Lower leg skin (tissue), 4 donors: Measurements from ENCODE around the gene ZNF213. TPM values are rescaled to one million over a fixed set of nuclear protein-coding genes. Genes with fewer than 3 reads are reported as not detected.

Experiments
- DNase-seq, 2 donors: peaks; one replicate each; pipeline ENCODE4 v3.0.0-alpha.2; 2019; ENCODE audit warnings: low spot score in 2 of 2
- H3K4me3 ChIP-seq: fragments of 200-600 bp; sonication (generic); 2 replicates; pipeline ENCODE4 v1.5.1; 2017; ENCODE audit warnings: mild to moderate bottlenecking, low read depth; ENCODE audit not compliant: poor library complexity, severe bottlenecking
- POLR2A ChIP-seq, 2 donors: fragments of 450-650 bp; IDR thresholded peaks; one replicate each; pipeline ENCODE4 v1.6.1; 2016 to 2017; ENCODE audit warnings: antibody characterized with exemption in 2 of 2, mild to moderate bottlenecking in 1 of 2, moderate library complexity in 1 of 2
- WGBS, 2 donors: methylation state at CpG; one replicate each; pipeline ENCODE4 v1.1.5; 2018; 5-methylcytosine and 5-hydroxymethylcytosine counted together
- intact Hi-C: fragments of 100-400 bp; cut with DNase I; formaldehyde crosslinking; loops from one replicate; pipeline ENCODE4 v1.15.0; 2023; ENCODE audit warnings: low total_unique reads
- total RNA-seq, 4 donors: library from RNA; depleted of rRNA; stranded (reverse); fragments of >200 nt; gene quantifications; one replicate each; pipeline ENCODE4 v1.1.0, GENCODE V29; 2016
- TF ChIP-seq, protein P1 (sequence below), 3 donors: fragments of 450-650 bp; IDR thresholded peaks; one replicate each; pipeline ENCODE4 v1.5.1; 2016; ENCODE audit warnings: antibody characterized with exemption in 3 of 3, mild to moderate bottlenecking in 3 of 3, moderate library complexity in 2 of 3

ZNF213 gene
- total RNA-seq, 4 donors from 2014 or later, result 10.7 to 18.0 (median 14.6) TPM

DNA sequence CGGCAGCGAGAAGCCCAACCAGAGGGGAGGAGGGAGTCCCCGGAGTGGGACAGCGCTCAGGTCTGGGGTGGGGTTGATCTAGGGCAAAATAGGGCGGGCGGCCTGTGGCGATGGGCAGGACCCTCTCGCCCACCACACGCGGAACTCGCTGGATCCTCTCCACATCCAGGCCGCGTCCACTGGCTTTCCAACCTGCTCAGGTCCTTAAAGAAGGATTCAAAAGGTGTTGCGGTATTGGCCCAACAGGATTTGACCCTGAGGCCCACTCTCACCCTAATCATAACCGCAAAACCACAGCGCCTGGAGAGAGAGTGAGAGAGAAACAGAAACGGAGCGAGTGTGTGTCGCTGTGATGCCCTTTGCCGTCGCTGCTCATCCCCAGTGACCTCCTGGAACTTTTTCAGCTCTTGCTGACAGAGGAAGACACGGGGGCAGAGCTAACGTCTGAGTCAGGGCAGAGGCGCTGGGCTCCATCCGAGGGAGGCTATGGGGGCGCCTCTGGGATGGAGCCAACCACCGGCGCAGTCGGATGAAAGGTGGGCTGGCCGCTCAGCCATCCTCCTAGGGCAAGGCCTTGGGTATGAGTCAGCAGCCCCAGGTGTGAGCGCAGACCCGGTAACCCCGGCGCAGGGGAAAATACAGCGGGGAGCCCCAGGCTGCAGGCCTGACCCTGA, 36.5 kb downstream of the ZNF213 start:
- intact Hi-C loops, result no loop called here
- H3K4me3 ChIP-seq, result no peak overlapping the region
- TF ChIP-seq POLR2A (IDR thresholded peaks at IDR 0.05), result no peak
- TF ChIP-seq, protein P1, sequence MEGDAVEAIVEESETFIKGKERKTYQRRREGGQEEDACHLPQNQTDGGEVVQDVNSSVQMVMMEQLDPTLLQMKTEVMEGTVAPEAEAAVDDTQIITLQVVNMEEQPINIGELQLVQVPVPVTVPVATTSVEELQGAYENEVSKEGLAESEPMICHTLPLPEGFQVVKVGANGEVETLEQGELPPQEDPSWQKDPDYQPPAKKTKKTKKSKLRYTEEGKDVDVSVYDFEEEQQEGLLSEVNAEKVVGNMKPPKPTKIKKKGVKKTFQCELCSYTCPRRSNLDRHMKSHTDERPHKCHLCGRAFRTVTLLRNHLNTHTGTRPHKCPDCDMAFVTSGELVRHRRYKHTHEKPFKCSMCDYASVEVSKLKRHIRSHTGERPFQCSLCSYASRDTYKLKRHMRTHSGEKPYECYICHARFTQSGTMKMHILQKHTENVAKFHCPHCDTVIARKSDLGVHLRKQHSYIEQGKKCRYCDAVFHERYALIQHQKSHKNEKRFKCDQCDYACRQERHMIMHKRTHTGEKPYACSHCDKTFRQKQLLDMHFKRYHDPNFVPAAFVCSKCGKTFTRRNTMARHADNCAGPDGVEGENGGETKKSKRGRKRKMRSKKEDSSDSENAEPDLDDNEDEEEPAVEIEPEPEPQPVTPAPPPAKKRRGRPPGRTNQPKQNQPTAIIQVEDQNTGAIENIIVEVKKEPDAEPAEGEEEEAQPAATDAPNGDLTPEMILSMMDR (IDR thresholded peaks at IDR 0.05), result no peak

DNA sequence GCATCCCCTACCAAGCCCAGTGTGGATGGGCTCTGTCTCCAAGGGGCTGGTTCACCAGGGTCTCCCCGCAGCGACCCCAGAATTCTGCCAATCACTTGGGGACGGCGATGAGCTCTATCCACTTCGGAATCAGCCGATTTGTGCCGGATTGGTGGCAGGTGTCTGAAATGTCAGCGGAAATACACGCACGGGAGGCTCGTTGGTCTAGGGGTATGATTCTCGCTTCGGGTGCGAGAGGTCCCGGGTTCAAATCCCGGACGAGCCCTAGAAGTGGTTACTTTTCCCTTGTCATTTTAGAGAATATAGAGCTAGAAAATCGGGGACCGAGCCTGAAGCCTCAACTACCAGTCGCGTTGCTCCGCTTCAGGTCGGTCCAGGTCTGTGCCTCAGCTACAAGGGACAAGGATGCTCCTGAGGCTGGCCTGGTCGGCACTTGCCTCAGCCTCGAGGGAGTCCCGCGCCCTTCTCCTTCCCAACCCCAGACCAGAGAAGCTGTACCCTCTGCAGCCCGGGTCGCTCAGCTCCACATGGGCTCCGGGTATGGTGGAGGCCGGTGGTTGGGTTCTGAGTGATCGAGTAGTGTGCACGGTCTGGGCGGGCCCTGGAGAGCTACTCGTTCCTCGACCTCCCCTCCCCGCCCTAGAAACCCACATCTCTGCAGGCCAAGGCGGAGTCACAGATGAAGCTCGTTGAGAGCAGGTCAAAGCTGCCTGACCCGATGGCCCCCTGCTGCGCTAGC, 37.2 kb downstream of the ZNF213 start:
- DNase-seq, result no peak
- H3K4me3 ChIP-seq, result no peak overlapping the region
- TF ChIP-seq POLR2A (IDR thresholded peaks at IDR 0.05), result no peak
- TF ChIP-seq, protein P1 (IDR thresholded peaks at IDR 0.05), result no peak
- intact Hi-C loops, result no loop called here
- WGBS, 2 donors, result 9 to 11% methylated on average over 37 to 39 of the region's 41 CpGs

More for the DNA sequence above, 36.5 kb downstream of the ZNF213 start:
- 5 to 6% methylated on average over 29 to 31 of the region's 35 CpGs for WGBS, 2 donors
- no peak for DNase-seq

DNA sequence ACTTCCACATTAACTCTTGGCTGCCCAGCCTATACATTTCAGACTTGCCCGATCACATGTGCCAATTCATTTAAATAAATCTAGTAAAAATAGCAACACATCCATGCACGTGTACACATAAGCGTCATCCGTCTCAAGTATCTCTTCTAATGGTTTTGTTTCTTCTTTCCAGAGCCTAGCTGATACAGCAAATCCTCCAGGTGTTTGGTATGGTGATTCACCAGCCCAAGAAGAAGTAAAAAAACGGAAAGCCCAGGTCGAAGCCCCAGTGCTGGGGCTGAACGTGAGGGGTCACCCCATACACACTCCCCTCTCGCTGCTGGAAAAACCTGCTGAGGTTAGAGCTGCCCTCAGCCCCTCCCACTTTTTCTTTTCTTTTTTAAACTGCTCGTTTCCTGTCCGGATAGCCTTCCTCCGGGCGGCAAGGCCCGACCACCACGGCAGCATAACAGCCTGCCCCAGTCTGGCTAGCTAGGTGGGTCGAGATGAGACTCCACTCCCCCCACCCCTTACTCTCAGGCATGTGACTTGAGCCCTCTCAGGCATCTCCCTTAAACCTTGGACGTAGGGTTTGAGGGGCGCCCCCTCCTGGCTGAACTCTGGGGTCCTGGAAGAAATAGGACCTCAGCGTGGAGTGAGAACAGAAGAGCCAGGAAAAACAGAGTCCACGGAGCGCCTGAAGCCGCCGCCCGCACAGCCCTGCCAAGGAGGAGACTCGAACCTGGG, 39.2 kb downstream of the ZNF213 start:
- DNase-seq, result no peak
- H3K4me3 ChIP-seq, result no peak overlapping the region
- no peak for TF ChIP-seq POLR2A (IDR thresholded peaks at IDR 0.05)
- TF ChIP-seq, protein P1 (IDR thresholded peaks at IDR 0.05), result no peak
- intact Hi-C loops, result no loop called here
- WGBS, 2 donors, result 7 to 10% methylated on average over 24 of the region's 24 CpGs

DNA sequence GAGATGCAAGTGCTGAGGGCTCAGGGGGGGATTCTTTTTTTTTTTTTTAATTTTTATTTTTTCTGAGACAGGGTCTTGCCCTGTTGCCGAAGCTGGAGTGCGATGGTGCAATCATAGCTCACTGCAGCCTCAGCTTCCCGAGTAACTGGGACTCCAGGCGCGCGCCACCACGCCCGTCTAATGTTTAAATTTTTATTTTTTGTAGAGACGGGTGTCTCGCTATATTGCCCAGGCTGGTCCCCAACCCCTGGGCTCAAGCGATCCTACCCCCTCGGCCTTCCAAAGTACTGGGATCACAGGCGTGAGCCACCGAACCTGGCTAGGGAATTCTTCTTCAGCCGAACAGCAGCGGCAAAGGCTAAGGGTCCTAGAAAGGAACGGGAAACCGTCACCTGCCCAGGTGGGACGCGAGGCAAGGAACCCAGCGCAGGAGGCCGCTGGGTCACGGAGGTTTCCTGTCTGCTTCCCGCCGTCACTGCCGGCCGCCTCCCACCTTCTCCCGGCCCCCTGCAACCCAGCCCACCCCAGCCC, 39.9 kb downstream of the ZNF213 start:
- TF ChIP-seq, protein P1 (IDR thresholded peaks at IDR 0.05), result no peak
- TF ChIP-seq POLR2A (IDR thresholded peaks at IDR 0.05), result no peak
- WGBS, 2 donors, result 21 to 26% methylated on average over 24 to 25 of the region's 28 CpGs
- no peak overlapping the region for H3K4me3 ChIP-seq
- intact Hi-C loops, result no loop called here
- no peak for DNase-seq

DNA sequence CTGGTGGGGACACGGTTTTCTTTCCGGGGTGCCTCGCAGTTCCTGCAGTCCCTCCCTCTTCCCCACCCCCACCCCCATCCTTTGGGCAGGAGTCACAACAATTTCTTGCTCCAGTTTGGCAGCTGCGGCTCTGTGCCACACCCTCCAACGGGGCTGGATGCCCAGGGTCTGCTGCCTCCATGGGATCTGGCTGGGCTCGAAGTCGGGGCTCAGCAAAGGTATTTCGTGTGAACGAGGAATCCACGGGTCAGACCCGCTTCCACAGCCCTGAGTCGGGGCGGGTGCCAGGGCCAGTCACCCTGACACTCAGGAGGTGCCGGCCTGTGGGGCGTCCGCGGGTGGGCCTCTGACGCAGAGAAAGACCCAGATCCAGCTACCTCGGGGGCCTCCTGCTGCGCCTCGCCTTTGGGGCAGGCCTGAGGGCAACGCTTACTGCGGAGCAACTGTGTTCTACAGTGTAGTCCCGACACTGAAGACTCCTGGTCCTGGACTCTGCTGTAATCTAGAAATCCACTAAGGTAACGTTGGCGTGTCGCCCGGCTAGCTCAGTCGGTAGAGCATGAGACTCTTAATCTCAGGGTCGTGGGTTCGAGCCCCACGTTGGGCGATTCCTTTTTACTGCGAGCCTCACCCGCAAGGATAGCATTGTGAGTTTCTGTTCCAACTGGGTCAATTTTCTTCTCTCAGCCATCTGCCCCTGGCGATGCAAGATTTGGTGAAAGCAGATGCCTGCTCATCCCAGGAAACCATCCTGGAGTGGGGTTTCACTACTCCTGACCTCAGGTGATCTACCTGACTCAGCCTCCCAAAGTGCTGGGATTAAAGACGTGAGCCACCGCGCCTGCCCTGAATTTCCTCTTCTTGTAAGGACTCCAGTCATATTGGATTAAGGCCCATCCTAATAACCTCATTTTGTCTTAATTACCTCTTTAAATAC, 40.6 kb downstream of the ZNF213 start:
- intact Hi-C loops, result no loop called here
- DNase-seq, result no peak
- 9 to 10% methylated on average over 27 to 31 of the region's 39 CpGs for WGBS, 2 donors
- H3K4me3 ChIP-seq, result no peak overlapping the region
- TF ChIP-seq, protein P1 (IDR thresholded peaks at IDR 0.05), result no peak
- TF ChIP-seq POLR2A (IDR thresholded peaks at IDR 0.05), result no peak
